GM19043 (cell line): Measurements from ENCODE around the gene SSR2.
"Not testable (repeated sequence)": the region's sequence is repeated elsewhere in the genome, so short reads cannot be mapped to it uniquely, and the experiment has no call there.

Experiments
- ATAC-seq: cut with Tn5 transposase; IDR thresholded peaks from one replicate; pipeline ENCODE4 v1.9.1; 2021; ENCODE audit warnings: low read depth; ENCODE audit not compliant: unreplicated experiment

Gene SSR2

DNA sequence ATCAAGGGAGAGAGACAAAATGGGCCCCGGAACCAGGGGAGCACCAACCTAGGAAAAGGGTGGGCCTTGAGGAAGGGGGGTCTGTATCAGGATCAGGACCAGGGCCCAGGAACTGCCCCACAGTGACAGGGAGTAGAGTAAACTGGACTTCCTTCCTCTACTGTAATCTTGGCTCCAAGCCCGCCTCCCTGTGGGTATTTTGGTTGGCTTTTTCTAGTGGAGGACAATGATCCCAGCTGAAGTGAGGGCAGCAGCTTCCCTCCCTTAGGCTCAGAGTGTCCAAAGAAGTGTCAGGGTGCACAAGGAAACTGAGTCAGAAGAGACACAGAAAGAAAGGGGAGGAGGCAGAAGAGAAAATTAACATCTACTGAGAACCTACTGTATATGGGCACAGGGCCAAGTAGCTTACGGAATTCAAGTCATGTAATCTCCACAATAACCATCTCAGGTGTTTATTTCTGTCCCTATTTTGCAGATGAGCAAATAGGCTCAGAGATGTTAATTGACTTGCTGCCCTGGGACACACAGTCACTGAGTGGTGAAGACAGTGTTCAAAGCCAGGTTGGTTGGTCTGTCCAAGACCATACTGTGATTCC is 28.0 kb upstream of the SSR2 start:
- ATAC-seq = no peak

DNA sequence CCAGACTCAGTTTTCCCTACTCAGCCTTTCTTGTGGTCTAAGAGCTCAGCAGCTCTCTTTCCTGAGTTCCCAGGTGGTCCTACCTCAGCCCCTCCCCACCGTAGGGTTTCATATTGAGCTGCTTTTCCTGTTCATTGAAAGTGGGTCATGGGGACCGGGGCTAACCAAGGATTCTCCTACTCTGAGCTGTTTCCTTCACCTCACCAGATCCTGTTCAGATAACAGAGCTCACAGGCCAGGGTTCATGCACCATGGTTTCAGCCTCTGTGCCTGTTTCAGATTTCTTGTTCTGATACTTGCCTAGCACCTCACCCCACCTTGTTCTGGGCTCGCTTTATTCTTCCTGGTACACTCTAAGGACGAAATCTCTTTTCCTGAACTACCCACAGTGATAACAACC is 24.3 kb upstream of the SSR2 start:
- no peak for ATAC-seq

DNA sequence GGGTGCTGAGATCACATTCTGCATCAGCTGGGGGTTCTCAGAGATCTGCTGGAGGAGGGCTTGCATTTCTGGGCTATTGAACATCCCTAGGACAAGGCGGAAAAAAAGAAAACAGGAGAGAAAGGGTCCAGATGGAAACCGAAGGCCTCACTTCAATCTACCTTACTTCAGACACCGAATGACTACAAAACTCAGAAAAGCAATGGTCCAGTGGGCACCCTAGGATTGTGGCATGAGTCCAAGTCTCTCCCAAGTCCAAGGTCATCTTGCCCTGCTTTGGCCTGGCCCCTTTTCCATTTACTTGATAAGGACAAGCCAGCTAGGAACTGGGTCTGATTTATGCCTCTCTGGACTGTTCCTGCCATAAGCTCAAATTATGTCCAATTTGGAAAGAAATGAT is 22.1 kb upstream of the SSR2 start:
- ATAC-seq = no peak

DNA sequence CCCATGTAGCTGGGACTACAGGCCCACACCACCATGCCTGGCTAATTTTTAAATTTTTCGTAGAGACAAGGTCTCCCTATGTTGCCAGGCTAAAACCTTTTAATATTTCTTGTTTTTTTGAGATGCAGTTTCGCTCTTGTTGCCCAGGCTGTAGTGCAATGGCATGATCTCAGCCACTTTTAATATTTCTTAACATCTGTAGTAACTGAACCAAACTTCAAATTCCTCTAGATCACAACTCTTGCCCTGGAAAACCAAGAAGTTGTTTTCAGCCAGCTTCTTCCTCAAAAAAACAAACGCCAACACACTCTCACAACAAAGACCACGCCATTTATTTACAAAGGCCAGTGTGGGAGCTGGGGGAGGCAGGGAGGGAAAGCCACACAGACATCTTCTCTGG is 14.2 kb upstream of the SSR2 start:
- not testable (repeated sequence) for ATAC-seq

DNA sequence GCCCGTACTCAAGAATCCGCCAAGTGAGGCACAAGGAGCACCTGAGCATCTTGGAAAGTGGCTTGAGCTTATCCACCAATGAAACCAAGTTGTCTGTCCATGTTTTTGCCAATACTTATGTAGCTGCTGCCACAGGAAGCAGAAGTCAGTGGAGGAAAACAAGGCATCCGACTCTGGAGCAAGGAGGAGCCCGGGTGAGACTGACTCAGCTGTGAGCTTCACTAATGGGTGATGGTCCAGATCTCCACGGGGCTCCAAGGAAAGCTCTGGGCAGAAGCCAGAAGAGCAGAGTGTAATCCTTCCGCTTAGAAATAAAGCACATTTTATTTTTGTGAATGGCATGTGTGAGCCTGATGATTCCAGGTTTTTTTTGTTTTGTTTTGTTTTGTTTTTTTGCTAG is 12.3 kb upstream of the SSR2 start:
- ATAC-seq = no peak

DNA sequence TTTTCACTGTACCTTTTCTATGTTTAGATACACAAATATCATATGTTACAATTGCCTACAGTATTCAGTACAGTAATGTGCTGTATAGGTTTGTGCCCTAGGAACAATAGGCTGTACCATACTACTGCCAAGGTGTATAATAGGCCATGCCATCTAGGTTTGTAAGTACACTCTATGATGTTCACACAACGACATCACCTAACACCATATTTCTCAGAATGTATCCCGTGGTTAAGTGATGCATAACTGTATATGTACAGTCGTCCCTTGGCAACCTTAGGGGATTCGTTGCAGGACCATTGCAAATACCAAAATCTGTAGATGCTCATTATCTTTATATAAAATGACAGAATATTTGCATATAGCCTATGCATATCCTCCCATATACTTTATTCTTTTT is 5.8 kb upstream of the SSR2 start:
- no peak for ATAC-seq

DNA sequence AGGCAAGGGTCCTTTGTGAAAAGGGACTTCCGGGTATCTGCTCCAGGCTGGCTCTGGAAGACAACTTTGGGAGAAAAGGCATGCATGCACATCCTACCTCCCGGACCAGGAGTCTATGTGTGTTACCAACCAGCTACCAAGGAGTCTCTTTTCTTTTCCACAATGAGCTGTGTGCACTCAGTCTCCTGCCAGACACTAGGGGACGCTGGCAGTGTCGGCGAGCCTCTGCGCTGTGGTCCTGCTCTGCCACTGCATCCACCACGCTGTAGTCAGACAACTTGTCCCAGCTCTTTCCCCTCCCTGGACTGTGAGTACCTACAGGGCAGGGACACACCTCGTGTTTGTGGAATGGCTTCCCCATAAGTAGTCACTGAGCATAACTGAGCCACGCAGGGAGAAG is 5.1 kb upstream of the SSR2 start:
- no peak for ATAC-seq

DNA sequence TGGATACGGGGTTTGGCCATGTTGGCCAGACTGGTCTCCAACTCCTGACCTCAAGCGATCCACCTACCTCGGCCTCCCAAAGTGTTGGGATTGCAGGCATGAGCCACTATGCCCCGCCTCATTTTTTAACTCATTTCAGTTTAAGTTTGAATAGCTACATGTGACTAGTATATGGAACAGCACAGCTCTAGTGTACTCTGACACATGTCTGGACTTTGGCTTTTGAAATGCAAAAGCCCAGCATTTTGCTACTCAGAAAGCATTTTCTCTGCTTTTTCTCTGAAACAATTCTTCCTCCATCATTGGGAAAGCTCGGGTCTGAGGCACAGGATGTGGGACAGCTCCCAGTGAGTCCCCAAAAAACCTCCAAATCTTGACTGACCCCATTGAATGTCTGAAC is 4.0 kb upstream of the SSR2 start:
- no peak for ATAC-seq

DNA sequence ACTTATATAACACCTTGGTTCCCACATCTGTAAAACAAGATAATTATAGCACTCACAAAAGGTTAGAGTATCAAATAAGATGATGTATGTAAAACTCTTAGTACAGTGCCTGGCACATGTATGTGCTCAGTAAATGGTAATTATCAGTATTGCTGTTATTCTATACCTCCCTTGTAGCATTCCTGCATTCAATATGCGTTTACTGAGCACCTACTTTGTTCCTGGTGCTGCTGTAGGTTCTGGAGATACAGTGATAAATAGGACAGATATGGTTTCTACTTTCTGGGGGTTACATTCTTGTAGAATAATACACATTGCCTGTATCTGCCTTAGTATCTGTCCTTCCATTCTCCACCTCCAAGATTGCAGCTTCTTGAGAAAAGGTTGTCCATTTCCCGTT is 1.2 kb upstream of the SSR2 start:
- no peak for ATAC-seq

DNA sequence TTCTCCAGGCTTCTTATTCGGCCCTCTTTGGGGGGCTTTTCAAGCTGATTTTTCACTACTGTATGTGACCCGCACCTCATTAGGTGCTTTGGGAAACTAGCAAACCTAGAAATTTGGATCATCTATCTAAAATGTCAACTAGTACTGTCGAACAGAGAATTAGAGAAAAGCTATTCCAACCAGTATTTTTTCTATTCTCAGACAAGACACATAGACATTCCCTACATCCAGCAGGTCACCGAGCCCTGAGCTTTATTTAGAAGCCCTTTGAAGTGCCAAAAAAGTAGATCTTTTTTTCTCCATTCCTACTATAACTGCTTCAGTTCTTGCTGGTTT is 310 bp upstream of the SSR2 start:
- no peak for ATAC-seq

DNA sequence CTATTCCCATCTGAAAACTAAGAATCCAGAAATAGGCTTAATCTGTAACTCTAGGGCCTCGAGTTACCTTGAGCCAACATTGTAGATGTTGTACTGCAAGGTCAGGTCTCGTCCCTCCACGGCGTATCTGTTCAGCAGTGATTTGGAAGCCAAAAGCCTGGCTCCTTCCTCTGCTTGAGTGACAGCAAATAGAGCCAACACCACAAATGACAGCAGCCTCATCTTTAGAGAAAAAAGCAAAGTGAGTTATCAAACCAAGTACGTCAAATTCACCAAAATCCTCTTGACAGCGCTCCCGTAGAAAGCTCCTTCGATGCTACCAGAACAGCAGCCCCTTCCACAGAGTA is 832 bp downstream of the SSR2 start:
- no peak for ATAC-seq

DNA sequence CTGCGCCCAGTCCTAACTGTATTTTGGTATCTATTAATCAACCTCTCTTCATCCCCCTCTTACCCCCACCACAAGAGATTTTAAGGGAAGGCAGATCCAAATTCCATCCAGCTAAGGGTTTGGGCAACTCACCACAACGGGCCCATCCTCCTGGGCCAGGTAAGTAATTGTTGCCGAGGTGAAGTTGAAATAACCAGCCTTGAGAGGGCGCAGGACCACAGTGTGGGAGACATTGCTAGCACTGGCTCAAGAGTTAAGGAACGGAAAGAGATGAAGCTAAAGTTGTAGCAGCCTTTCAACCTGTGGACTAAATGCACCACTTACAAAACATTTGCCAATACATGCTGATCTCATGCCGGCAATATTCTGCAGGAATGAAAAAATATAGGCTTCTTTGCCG is 5.9 kb downstream of the SSR2 start:
- no peak for ATAC-seq

DNA sequence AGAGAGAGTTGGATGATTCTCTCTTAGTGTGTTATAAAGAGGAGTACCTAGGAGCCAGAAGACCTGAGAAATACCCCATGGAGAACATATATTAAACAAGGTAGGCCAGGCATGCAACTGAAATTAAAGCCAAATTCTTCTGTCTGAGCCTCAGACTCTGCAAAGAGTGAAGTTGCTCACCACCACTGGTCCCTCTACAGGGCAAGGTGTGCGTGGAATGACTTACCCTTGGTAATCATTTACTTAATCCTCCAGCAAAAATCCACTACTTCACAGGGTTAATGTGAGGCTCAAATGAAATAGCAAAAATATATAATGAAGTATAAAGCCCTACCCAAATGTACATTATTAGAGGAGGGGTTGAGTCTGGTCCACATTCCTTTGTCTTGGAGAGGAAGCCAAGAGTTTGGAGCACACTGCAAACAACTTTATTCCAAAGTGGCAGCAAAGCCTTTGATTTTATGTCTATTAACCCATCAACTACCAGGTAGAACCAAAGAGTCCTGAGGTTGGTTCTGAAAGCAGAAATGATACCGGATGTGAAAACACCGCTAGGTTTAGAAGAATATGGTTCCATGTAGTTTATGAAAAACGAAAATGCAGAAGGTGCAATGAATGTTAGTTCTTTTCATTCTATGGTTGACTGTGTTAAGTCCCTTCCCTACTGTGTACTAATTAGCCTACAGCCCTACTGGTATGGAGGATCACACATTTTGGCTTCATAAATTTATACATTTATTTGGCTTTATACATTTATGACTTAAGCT is 8.5 kb downstream of the SSR2 start:
- peak; percentile 68 for ATAC-seq

DNA sequence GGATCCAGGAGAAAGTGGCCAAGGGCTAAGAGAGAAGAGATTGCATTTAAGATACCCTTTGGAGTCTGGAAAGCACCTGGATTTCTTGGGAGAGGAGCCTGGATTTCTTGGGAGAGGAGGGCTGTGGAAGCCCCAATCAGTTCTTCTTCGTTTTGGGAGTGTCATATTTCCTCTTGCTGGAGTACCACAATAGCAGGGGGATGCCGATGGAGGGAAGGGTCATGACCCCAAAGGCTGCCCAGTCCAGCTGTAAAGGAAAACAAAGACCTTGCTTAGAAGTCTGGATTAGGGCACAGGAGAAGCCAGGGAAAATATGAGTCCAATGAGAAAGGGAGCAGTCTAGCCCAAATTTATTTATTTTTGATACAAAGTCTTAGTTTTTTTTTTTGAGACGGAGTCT is 11.3 kb downstream of the SSR2 start:
- no peak for ATAC-seq

DNA sequence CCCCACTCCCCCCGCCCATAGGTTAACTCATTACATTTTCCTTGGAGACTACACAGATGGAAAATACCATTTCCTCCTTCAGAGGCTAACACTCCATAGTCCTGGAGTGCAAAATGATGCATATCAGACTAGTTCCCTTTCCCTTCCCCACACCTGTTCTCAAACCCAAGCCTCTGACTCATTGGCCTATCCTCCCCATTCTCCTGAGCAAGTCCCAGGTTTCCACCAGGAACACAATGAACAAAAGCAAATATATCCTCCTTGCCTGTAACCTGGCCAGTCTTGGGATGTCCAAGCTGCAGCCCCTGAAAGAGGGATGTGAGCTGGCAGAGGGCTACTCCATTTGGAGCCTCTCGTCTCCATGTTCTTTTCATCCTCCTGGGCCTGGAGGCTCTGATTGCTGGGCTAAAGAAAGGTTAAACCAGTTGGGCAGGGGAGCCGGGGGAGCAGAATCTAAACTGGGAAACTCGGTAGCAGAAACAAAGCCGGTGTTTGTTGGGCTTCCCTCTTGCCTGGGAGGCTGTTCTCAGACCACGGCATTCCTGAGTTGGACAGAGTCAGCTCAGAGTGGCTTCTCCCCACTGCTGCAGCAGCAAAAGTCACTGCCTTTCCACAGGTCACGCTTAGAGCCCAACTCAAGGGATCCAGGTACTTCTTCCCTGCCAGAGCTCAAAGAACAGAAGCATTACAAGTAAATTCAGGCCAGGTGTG is 13.9 kb downstream of the SSR2 start:
- no peak for ATAC-seq

DNA sequence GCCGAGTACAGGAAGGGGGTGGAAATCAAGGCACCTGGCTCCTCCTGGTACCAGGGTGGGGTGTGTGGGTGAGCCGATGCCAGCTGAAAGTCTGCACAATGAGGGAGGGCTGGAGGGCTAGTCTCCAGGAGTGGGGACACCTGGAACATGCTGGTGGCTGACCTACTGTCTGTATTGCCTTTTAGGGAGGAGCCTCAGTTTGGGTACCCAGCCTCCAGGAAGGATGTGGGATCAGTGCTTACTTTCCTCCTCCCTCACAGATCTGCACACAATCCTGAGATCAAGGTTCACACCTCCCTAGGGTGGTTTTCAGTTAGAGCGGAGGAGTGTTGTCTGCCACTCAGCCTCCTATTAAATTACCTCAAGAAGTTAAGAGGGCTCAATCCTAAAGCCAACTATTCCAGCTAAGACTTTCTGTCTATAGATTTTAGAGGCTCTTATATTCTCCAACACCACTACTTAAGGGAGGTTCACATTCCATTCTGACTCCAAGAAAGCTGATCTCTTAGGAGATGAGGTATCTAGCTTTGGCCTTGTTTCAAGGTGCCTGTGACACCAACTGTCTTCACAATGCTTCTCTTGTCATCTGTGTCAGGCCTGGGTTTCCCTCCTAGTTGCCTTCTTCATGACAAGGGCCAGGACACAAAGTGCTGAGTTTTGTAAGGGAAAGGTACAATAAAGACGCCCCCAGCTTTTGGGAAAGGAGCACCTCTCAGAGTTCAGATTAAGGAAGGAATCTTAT is 15.7 kb downstream of the SSR2 start:
- ATAC-seq = no peak

DNA sequence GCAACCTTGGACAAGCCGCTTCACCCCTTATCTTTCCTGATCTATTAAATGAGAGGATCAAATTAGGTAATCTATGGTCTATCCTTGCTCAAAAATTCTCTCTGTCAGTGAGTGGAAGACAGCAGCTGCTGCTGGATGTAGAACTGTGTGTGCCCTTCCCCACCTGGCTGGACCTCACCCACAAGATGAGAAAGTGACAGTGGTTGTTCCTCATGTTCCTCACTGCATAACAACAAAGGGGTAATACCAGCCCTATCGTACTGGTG is 16.9 kb downstream of the SSR2 start:
- ATAC-seq = no peak

DNA sequence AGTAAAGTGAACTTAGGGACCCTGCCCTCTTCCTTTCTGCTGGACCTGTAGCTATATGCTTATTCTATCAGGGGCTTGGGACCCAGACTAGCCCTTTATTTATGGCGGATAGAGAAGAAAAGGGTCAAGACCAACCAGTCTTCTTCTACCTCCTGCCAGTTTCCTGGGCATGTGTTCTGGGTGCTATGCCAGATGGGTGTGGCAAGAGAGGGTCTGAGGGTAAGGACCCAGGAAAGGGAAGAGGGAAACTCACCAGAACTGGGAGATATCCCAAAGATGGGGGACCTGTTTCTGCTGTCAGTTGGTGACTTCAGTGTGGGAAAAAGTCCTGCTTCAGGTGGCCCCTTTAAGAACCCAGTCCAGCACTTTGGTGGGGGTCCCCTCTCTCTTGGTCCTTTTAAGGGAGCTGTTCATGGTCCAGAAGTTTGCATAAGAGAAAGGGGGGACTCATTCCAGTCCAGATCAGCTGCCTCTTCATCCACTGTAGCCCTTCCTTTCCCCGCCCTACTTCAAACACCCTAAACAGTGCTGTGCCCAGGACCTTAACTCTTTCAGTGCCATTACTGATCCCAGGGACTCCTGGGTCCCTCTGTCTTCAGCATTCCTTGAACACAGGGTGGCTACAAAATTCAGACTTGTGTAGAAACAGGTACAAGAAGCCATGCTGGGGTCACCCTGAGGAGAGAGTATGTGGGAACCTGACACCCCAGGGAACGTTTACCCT is 18.4 kb downstream of the SSR2 start:
- no peak for ATAC-seq

DNA sequence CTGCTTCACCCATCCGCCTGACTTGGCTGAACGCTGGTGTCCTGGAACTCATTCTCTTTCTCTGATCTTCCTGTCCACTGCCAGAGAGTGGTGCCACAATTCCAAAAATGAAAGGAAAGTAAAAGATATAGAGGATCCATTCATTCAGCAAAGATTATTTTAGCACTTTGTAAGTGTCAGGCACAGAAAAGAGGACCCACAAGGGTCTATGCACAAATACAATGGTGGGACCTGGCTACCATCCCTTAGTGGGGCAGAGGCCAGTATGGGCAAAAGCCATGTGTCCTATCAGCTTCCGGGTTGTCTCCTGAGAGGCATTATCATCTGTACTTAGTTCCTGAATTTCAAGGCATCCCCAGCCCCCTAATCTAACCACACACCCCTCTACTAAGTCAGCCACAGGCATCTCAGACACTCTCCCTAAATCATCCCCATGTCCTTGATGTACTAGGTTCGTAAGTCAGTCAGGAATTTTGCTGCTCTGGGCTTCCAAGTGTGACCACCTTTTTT is 19.0 kb downstream of the SSR2 start:
- no peak for ATAC-seq

DNA sequence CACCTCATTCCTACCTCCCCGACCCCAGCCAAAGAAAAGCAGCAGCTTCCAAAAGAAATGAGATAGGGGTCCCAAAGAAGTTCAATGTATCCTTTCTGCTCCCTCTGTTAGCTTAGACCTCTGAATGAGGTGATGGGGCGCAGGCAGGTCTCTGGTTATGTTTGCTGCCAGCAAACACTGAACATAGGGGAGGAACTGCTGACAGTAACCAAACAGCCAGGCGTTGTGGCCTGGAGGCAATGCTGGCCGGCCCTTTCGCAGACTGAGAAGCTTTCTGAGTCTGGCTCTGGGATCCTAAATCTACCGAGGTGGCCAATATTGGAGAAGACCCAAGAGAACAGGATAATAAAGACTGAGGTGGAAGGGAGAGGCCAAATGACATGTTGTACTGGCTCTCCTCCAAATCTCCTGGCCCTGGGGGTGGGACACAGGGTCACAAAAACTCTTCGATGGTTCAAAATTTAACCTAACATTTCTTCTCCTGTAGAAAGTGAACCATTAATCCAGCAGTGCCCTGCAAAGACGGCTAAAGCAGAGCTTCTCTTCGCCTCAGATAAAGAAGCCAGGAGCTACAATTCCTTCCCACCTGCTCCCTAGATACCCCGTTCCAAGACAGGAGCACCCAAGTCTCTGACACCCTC is 19.6 kb downstream of the SSR2 start:
- no peak for ATAC-seq

DNA sequence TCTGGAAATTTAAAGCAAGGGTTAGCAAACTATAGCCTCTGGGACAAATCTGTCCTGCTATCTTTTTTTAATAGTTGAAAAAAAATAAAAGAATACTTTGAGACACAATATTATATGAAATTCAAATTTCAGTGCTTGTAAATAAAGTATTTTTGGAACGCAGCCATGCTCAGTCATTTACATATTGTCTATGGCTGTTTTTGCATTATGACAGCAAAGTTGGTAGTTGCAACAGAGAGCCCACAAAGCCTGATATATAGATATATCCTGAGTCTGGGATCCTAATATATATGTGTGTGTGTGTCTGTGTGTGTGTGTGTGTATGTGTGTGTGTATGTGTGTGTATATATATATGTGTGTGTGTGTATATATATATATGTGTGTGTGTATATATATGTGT is 20.8 kb downstream of the SSR2 start:
- no peak for ATAC-seq
